ENCODE results near the gene SMG6. TPM values are rescaled to one million over a fixed set of nuclear protein-coding genes. Genes with fewer than 3 reads are reported as not detected.

The SMG6 gene
- total and polyA plus RNA-seq, 2 of the 13 experiments (the other 11 are each of a cell fraction or from before 2014, with no cell fraction given): 4.6 to 14.6 TPM

- TF ChIP-seq HDAC1 (CRISPR knock-in tag; IDR thresholded peaks at IDR 0.05): no peak
- TF ChIP-seq GTF2F1 (IDR thresholded peaks at IDR 0.05; ENCODE audit: low read length): no peak
- no peak for TF ChIP-seq ZIK1 (CRISPR knock-in tag; IDR thresholded peaks at IDR 0.05; ENCODE audit: borderline replicate concordance, low read depth)
- no peak for TF ChIP-seq ZNF234 (CRISPR knock-in tag; conservative IDR thresholded peaks at IDR 0.05)
- TF ChIP-seq IRX3 (CRISPR knock-in tag; IDR thresholded peaks at IDR 0.05; ENCODE audit: borderline replicate concordance, low read depth): no peak
- TF ChIP-seq YEATS2 (CRISPR knock-in tag; IDR thresholded peaks at IDR 0.05; ENCODE audit: borderline replicate concordance): no peak
- TF ChIP-seq BHLHE40 (IDR thresholded peaks at IDR 0.05; ENCODE audit: low read length): no peak
- TF ChIP-seq MEIS1 (CRISPR knock-in tag; IDR thresholded peaks at IDR 0.05; ENCODE audit: borderline replicate concordance): no peak
- no peak for TF ChIP-seq ZNF441 (CRISPR knock-in tag; IDR thresholded peaks at IDR 0.05; ENCODE audit: borderline replicate concordance)
- TF ChIP-seq GZF1 (CRISPR knock-in tag; IDR thresholded peaks at IDR 0.05): no peak
- no peak for TF ChIP-seq ADNP (CRISPR knock-in tag; IDR thresholded peaks at IDR 0.05)
- TF ChIP-seq ZNF580 (CRISPR knock-in tag; IDR thresholded peaks at IDR 0.05; ENCODE audit: borderline replicate concordance, low read depth): no peak
- TF ChIP-seq NRL (CRISPR knock-in tag; IDR thresholded peaks at IDR 0.05; ENCODE audit: borderline replicate concordance): no peak
- TF ChIP-seq ELF3 (CRISPR knock-in tag; IDR thresholded peaks at IDR 0.05): peak; percentile 95
- TF ChIP-seq ZC3H13 (CRISPR knock-in tag; IDR thresholded peaks at IDR 0.05): no peak
These were observed 126.3 kb downstream of the SMG6 start (continued) for GRCh38 chr17:2177235-2177811.

Measured in HepG2 (cell line).